ENCODE measurements around the gene DENND1B.
"Not testable (repeated sequence)": the region's sequence is repeated elsewhere in the genome, so short reads cannot be mapped to it uniquely, and the experiment has no call there.

The DENND1B gene

GRCh38 chr1:197763307-197763706 lies 12.0 kb downstream of the DENND1B start:
- no peak overlapping the region for H3K27ac ChIP-seq
- DNase-seq (ENCODE audit: low spot score), result no peak
- POLR2A ChIA-PET (ENCODE audit: low non-redundant PET), result no interaction called here
- CTCF ChIA-PET, result no interaction called here
- no peak for TF ChIP-seq CTCF (conservative IDR thresholded peaks at IDR 0.05; ENCODE audit: low read depth)

GRCh38 chr1:197761654-197762053 lies 13.6 kb downstream of the DENND1B start:
- ChIA-PET POLR2A (ENCODE audit: low non-redundant PET) (interaction anchor here (0.6 kb wide), 2 partner anchors 17 to 108 kb away, joined by 3 to 4 read pairs; no protein-coding TSS in a partner anchor), CTCF (interaction anchor here (0.6 to 2.2 kb wide), 4 partner anchors 45 to 156 kb away, joined by 5 to 7 read pairs (median 6); no protein-coding TSS in a partner anchor)
- H3K27ac ChIP-seq, result no peak overlapping the region
- TF ChIP-seq CTCF (conservative IDR thresholded peaks at IDR 0.05; ENCODE audit: low read depth), result no peak
- no peak for DNase-seq (ENCODE audit: low spot score)

- CTCF ChIA-PET, result interaction anchor here (0.7 kb wide), 1 partner anchor 193 kb away, joined by 3 read pairs; no protein-coding TSS in a partner anchor
- DNase-seq (ENCODE audit: low spot score); POLR2A ChIA-PET (ENCODE audit: low non-redundant PET); H3K27ac ChIP-seq: not testable (repeated sequence)
Measured at GRCh38 chr1:197755553-197755952, 19.7 kb downstream of the DENND1B start.

- CTCF ChIA-PET; DNase-seq (ENCODE audit: low spot score); H3K27ac ChIP-seq; POLR2A ChIA-PET (ENCODE audit: low non-redundant PET): not testable (repeated sequence)
Measured at GRCh38 chr1:197752652-197753164, 22.6 kb downstream of the DENND1B start.

- no peak overlapping the region for H3K27ac ChIP-seq
- ChIA-PET CTCF (interaction anchor here (0.7 kb wide), 1 partner anchor 173 kb away, joined by 5 read pairs; no protein-coding TSS in a partner anchor), POLR2A (ENCODE audit: low non-redundant PET) (interaction anchor here (0.5 kb wide), 1 partner anchor 52 kb away, joined by 3 read pairs; no protein-coding TSS in a partner anchor)
- no peak for TF ChIP-seq CTCF (conservative IDR thresholded peaks at IDR 0.05; ENCODE audit: low read depth)
- DNase-seq (ENCODE audit: low spot score), result no peak
Measured at GRCh38 chr1:197750366-197750765, 24.9 kb downstream of the DENND1B start.

- DNase-seq (ENCODE audit: low spot score), result no peak
- no peak for TF ChIP-seq CTCF (conservative IDR thresholded peaks at IDR 0.05; ENCODE audit: low read depth)
- ChIA-PET CTCF (interaction anchor here (0.7 kb wide), 1 partner anchor 791 kb away, joined by 4 read pairs; no protein-coding TSS in a partner anchor), POLR2A (ENCODE audit: low non-redundant PET) (no interaction called here)
- no peak overlapping the region for H3K27ac ChIP-seq
Measured at GRCh38 chr1:197745911-197746310, 29.4 kb downstream of the DENND1B start.

- DNase-seq (ENCODE audit: low spot score), result no peak
- POLR2A ChIA-PET (ENCODE audit: low non-redundant PET), result interaction anchor here (0.8 kb wide), 1 partner anchor 17 kb away, joined by 3 read pairs; no protein-coding TSS in a partner anchor
- CTCF ChIA-PET, result interaction anchor here (0.6 kb wide), 2 partner anchors 12 to 16 kb away, joined by 3 to 4 read pairs; no protein-coding TSS in a partner anchor
- H3K27ac ChIP-seq, result no peak overlapping the region
- TF ChIP-seq CTCF (conservative IDR thresholded peaks at IDR 0.05; ENCODE audit: low read depth), result no peak
Measured at GRCh38 chr1:197744979-197745378, 30.3 kb downstream of the DENND1B start.

Measured in RWPE1 (cell line).